Activated naive CD4-positive, alpha-beta T cell (primary cell): ENCODE data around the gene USP6.
"Not testable (repeated sequence)": the region's sequence is repeated elsewhere in the genome, so short reads cannot be mapped to it uniquely, and the experiment has no call there.

ENCODE experiments used
- DNase-seq, 4 experiments: peaks; one replicate each; lab custom pipeline; 2025; lab: John Stamatoyannopoulos, UW

Gene USP6

GRCh38 chr17:5115673-5116651 lies at the start of gene USP6:
Gene USP6, plus strand, starts transcription at chr17:5116032. Its CDS starts 14,336 bp downstream, at chr17:5130368.
- DNase-seq = no peak

DNA sequence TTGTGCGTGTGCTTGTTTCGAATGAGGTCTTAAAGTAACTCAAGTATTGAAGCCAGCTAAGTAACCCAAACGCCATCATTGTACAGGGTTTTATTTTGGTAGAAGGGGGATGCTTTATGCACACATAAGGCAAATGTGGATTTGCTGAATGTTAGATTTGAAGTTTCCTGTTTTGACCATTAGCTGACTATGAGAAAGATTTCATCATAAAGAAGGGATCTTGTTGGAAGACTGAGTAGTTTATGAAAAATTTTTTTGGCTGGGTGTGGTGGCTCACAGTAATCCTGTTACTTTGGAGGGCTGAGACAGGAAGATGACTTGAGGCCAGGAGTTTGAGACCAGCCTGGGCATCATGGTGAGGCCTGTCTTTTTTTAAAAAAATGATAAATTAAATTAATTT lies 47.6 kb upstream of the USP6 start:
- no peak for DNase-seq

DNA sequence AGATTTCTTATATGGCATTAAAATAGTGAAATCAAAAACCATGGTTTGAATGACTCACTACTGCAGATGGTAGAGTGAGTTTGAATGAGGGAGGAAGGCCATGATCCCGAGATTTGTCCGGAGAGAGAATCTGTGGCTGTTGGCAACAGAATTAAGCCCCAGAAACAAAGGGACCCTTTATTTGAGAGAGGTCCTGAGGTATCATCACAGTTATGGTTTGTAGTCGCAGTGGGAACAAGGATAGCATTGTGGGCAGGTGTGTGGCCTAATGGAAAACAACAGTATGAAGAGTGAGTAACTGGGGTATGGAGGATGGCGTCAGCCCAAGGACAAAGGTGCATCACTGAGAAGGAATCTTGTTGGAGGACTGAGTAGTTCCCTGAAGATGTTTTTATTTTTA lies 46.1 kb upstream of the USP6 start:
- no peak for DNase-seq

GRCh38 chr17:5075472-5075871 lies 40.4 kb upstream of the USP6 start:
- not testable (repeated sequence) for DNase-seq

DNA sequence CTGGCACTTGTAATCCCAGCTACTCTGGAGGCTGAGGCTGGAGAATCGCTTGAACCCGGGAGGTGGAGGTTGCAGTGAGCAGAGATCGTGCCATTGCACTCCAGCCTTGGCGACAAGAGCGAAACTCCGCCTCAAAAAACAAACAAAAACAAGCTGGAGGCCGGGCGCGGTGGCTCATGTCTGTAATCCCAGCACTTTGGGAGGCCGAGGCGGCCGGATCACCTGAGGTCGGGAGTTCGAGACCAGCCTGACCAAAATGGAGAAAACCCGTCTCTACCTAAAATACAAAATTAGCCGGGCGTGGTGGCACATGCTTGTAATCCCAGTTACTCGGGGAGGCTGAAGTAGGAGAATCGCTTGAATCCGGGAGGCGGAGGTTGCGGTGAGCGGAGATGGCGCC lies 38.6 kb upstream of the USP6 start:
- DNase-seq = not testable (repeated sequence)

DNA sequence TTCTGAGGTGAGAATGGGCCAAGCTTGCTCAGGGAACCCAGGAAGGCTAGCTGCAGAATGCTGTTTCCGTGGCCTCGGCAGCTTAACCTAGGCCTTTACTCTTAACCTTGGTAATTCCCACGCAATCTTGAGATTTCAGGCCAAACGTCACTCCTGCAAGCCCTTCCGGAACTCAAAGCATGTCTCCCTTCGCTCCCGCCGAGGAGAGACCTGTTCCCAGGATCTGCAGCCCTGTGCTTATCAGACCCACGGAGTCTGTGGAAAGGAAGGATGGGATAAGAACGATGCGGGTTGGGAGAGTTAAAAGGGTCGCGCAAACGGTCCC lies 38.1 kb upstream of the USP6 start:
- no peak for DNase-seq

DNA sequence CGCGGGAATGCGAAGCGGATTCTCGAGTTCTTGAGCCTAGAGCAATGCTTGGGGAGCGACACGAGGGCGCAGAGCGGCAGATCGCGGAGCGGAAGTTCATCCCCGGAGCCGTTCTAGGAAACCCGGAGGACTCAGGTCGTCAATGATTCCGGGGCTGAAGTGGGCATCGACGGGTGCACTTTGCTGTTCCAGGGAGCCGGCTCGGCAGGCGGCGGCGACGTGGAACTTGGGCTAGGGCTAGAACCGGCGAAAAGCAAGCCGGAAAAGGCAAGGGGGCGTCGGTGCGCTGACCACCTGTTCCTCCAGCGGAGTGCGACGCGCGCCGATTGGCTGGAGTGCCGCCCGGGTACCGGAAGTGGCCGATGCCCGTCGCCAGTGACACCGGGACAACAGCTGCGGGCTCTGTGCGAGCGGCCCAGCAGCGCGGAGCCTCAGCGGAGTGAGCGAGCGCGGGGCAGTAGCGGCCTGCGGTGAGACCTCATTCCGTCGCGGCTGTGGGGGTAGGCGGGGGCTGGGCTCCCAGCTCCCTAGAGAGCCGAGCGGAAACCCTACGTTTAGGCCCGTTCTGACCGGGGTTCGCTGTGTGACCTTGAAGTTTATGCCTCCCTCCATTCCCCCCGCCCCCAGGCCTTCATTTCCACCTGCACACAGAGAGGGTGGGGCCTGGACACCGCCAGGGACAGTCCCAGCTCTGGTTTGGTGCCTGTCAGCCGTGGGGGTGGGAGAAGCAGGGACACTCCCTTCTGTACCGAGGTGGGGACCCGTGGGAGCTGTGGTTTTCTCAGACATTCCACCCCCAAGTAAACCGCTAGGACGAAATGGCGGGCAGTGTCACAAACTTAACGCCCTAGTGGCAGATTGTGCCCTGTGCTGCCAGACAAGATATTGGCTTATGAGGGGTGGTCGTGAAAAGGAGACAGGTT lies 37.5 kb upstream of the USP6 start, which contains the start of gene ZFP3:
ZFP3 (plus strand) TSS at position 362 of the 923 bp plus-strand sequence. CDS start 13,038 bp downstream, outside the sequence.
- DNase-seq = peak; percentile 48 to 66 (median 56)

- DNase-seq = no peak
Measured at GRCh38 chr17:5080591-5080990, 35.2 kb upstream of the USP6 start.

- no peak for DNase-seq
Measured at GRCh38 chr17:5092218-5093010, 23.4 kb upstream of the USP6 start.

DNA sequence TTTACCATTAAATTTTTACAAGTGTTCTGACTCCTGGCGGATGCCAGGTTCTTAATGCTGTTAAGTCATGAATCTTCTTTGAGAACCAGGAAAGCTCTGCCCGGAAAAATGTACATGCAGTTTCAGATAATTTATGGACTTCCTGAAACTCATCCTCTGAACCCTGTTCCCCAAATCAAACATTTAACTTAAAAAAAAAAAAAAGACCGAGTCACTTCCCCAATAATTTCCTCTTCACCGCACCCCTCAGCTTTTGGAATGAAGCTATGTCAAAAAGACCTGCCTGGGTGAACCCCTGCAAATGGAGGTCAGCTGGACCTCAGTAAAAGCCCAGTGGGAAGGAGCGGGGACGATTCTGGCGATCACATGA lies 19.1 kb upstream of the USP6 start:
- DNase-seq = no peak

DNA sequence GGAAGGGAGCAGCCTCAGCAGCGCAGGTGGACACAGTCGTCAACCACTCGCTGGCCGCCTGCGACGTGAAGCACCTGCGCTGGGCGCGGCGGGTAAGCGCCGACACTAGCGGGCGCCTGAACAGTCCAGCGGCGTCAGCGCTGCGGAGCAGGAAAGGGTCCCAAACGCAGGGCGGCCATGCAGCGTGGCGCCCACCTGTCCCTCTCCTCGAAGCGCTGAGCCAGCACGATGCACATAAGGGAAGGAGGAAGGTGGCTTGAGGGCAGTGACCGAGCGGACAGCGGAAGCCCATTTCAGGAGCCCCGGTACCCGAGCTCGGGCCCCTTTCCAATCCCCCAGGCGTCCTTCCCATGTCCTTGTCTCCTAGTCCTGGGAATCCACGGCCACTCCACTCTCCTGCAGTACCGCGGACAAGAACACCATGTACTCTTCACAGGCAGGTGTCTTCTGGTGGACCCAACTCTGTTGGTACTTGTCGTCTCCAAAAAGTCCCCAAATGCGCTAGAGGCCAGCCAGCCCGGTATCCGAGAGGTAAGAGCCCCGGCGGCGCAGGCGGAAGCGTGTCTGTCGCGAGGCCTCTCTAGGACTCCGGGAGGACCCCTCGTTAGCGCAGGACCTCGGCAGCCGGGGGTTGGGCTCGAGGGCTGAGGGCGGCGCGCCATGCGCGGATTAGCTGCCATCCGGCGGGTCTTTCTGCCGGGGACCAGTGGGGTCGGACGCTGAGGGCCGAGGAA lies 18.6 kb upstream of the USP6 start:
- peak in 2 of 4 experiments; percentile 10 to 47 for DNase-seq

- DNase-seq = no peak
Measured at GRCh38 chr17:5099271-5099670, 16.6 kb upstream of the USP6 start.

DNA sequence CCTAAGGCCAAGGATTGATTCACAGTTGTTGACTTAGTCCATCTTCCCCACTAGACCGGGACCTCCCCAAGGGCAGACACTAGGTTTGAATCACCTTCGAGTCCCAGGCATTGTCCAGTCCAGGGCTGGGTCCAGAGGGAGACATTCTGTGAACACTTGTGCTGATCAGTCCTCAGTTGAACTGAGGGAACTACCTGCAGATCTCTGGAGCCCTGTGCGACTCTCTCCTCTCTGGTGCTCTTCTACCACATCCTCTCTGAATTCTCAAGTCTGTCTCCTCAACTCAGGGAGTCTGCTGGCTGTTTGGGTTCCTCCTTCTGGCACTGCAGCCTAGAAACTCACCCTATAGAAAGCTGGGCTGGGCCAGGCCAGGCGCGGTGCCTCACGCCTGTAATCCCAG lies 15.0 kb upstream of the USP6 start:
- no peak for DNase-seq

DNA sequence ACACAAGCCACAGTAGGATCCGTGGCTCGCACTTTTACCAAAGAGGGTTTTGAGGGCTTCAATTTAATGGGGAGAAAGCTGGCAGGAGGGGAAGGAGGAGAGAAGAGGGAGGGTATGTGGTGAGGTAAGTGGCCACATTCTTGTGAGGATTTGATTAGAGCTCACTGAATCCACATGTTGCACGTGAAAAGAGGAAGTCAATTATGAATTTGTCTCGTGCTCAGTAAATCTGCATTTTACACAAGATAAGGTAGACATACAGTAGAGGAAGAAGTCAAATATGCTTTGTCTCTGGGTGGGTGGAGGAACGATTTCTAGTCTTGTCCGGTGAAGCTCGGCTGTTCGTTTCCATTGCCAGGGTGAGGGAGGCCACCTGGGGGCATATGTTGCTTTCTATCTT lies 5.0 kb upstream of the USP6 start:
- DNase-seq = no peak

DNA sequence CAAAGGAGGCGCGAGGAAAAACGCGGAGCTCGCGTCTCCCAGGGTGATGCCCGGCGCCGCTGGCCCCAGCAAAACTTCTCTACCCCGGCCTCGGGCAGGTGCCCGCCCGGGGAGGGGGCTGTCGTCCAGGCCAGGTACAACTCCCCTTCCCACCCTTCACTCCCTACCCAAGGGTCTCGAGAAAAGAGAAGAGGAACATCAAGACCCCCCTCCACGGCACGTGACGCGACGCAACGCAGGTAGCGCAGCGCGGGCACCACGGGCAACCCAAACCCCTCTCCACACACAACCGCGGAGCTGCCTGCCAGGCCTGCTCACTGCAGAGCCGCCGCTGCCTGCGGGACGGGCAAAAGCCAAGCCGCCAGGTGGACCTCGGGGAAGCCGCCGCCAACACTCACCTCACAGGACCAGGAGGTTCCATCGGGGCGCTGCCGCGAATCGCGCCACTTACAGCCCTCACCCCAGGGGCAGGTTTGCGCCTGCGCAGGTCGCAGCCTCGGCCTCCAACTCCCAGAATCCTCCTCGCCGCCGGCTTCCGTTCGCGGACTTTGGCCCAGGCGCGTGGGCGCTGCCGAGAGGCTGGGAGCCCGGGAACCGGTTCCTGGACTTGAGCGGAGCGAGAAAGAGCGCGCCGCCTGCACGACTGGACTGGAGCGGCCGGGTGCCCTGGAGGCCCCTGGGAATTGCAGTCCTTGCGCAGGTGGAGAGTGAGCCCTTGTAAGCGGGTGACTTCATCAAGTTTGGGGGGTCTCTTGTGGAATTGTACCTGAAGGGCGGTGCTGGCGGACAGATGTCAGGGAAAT lies 4.2 kb upstream of the USP6 start, which contains the start of gene ZNF232:
ZNF232 (minus strand) TSS at position 477 of the 803 bp plus-strand sequence; CDS start at position 421, 56 bp downstream.
- peak; percentile 64 to 86 (median 74) for DNase-seq

GRCh38 chr17:5118219-5118618 lies 2.4 kb downstream of the USP6 start:
- DNase-seq = no peak

- DNase-seq = no peak
Measured at GRCh38 chr17:5120036-5120435, 4.2 kb downstream of the USP6 start.

DNA sequence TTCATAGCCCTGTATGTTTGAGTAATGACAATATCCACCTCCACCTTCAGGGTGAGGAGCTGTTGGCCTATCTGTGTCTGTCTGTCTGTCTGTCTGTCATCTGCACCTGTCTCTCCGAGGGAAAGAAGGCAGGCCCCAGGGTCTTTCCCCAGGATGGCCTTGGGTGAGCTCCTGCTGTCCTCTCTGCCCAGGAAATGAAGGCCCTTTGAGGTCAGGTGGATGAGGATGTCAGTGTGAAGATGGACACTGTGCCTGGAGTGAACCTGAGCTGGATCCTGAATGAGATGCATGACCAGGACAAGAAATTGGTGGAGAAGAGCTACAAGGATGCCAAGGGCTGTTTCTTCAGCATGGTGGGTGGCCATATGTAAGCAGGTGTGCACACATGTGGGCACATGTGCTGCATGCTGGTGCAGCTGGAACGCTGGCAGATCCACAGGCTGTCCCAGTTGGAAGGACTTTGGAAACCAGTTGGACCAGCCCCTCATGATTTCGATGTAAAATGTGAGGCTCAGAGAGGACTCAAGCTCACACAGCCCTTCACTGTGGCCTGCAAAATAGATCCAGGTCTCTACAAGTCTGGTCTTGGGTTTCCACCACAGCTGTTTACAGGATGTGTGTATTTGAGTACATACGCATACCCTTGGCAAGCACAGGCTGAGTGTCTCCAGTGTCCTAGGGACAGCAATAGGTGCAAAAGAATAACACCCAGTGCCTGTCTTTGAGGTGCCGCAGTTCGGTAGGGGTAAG lies 4.8 kb downstream of the USP6 start:
- DNase-seq = not testable (repeated sequence)

- DNase-seq = no peak
Measured at GRCh38 chr17:5121186-5121841, 5.5 kb downstream of the USP6 start.
